Sigmoid colon (tissue), 4 donors: ENCODE results near the gene CLDN7.

Experiments
- CTCF ChIP-seq, 4 experiments: fragments of 450-650 bp in 3 of 4; fragments of 200-600 bp in 1 of 4; IDR thresholded peaks; one replicate each; pipeline ENCODE4 v1.5.1; 2016 to 2019; ENCODE audit warnings: antibody characterized with exemption in 4 of 4, mild to moderate bottlenecking in 3 of 4, moderate library complexity in 2 of 4
- POLR2A ChIP-seq, 2 donors: fragments of 450-650 bp; IDR thresholded peaks; one replicate each; pipeline ENCODE4 v1.6.1; 2016; ENCODE audit warnings: antibody characterized with exemption in 2 of 2, mild to moderate bottlenecking in 2 of 2, moderate library complexity in 2 of 2
- POLR2AphosphoS5 ChIP-seq, 4 donors: sonication (generic); formaldehyde crosslinking; IDR thresholded peaks; one replicate each; pipeline ENCODE4 v1.6.1; 2017; ENCODE audit warnings: antibody characterized with exemption in 4 of 4

GRCh38 chr17:7213895-7214299 is 48.4 kb downstream of the CLDN7 start:
- TF ChIP-seq CTCF (IDR thresholded peaks at IDR 0.05) (no peak), POLR2A (IDR thresholded peaks at IDR 0.05) (no peak), POLR2AphosphoS5 (IDR thresholded peaks at IDR 0.05) (no peak)
